NK-92 (cell line): Measurements from ENCODE around the gene PIK3R5.

Source experiments
- DNase-seq: peaks from one replicate; lab custom pipeline; 2025; ENCODE audit not compliant: unreplicated experiment; lab: John Stamatoyannopoulos, UW

Gene PIK3R5

DNA sequence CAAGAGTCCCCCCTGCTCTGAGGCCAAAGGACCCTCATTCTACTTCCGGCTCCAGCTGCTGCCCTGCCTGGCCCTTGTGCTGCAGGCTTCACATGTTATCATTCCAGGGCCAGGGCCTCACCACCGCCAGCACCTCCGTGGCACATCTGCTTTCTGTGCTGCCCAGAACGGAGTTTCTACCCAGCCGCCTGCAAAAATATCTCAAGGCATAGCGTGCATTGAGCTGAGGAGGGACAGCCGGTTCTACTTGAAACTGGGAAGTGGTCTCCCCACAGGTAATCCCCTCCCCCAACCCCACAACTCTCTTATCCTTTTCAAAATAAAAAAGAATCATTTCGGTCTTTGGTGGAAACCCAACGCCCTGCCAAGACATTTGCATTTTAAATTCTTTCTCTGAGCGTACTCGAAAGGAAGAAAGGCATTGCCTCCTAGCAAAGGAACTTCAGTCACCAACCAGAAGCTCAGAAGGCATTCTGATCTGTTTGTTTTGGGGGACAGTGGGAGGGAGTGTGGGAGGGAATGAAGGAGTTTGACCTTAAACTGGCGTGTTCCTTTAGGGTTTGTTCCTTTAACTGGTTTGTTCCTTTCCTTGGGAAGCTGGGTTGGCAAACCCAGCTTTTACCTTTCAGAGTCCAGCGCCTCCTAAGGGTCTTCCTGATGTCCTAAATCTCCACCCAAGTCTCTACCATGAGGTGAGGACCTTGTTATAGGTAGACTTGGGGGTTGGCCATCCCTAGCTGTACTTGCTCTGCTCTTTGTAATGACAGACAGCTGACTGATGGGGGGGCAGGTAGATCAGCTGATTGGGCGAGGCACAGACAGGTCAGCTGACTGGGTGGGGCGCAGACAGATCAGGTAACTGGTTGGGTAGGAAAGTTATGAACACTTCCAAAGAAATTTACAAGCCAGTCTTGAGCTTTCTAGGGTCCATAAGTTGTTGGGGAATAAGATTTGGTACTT is 64.6 kb downstream of the PIK3R5 start:
- no peak for DNase-seq

GRCh38 chr17:8900207-8900606 is 65.3 kb downstream of the PIK3R5 start:
- DNase-seq: no peak

- no peak for DNase-seq
Observed at GRCh38 chr17:8898636-8899035, 66.9 kb downstream of the PIK3R5 start.

- no peak for DNase-seq
Observed at GRCh38 chr17:8898126-8898525, 67.4 kb downstream of the PIK3R5 start.

DNA sequence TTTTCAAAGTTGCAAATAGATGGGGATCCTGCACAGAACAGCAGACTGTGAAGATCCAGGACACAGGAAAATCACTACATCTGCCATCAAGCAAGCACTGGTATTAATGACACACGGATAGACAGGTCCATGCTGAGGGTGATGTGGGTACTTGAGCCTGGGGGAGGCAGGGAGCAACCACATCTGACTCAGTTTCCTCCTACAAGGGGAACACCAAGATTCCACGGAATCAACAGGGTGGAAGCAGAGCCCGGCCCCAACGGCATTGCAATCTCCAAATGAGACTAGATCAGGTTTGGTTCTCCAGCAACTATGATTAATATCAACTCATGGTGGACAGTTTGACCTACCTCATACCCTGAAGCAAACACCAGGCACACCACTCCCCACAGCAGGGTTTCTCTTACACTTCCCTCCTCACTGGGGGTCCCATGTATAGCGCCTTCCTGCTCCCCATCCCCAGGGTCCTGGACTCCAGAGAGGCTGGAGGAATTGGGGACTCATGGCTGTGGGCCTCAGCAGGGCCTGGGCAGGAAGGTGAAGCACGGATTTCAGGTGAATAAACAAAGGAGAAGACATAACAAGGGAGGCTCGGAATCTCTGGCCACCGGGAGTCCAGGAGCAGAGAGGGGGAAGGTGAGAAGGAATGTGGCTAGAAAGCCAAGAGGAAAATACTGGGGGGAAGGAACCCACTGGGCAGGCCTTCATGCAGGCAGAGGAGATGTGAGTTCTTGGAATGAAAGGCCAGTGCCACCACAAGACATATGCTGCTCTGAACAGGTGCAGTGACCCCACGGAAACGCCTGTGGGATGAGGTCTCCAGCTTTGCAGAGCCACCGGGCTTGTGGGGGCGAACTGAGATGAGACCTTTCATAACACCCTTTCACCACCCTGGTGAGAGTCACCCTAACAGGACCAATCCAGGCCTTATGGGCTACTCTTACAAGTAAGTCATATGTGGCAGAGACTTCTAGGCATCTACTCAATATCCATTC is 68.6 kb downstream of the PIK3R5 start:
- DNase-seq: no peak

GRCh38 chr17:8896087-8896486 is 69.4 kb downstream of the PIK3R5 start:
- DNase-seq: no peak

DNA sequence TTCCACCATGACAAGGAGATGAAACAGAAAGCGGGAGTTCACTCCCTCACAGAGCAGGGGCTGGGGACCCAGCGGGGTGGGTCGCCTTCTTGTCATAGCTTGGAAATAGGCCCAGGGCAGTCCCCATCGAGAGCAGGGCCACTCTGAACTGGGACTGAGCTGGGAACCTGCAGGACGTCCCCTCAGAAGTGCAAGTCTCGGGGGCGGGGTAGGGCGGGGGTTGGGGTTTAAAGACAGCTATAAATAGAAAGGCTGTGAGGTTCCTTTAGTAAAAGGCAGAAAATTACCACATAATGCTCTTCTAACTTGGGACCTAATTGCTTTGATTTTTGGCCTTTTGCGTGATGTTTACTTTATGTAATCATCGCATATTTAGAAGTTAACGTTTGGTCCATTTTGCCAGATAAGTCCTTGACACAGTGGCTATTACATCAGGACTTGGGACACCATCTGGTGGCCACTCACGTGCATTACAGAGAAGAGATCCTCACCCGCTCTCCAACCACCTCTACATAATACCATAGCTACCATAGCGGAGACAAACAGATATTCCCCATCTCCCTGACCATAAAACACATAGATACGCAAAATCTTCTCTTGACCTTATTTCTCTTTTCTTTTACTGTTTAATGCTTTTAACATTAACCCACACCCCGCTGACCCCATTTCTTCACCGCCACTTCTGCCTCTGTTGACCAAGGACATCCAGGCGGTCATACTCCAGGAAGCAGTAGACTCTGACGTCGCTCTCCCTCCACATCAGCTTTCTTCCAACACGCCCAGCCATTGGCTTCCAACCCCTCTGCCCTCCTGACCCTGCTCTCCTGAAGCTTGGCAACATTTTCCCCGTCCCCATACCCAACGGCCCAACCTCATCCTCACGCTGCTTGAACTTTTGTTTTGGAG is 70.6 kb downstream of the PIK3R5 start:
- DNase-seq: no peak

- DNase-seq: no peak
Observed at GRCh38 chr17:8894202-8894671, 71.3 kb downstream of the PIK3R5 start.

DNA sequence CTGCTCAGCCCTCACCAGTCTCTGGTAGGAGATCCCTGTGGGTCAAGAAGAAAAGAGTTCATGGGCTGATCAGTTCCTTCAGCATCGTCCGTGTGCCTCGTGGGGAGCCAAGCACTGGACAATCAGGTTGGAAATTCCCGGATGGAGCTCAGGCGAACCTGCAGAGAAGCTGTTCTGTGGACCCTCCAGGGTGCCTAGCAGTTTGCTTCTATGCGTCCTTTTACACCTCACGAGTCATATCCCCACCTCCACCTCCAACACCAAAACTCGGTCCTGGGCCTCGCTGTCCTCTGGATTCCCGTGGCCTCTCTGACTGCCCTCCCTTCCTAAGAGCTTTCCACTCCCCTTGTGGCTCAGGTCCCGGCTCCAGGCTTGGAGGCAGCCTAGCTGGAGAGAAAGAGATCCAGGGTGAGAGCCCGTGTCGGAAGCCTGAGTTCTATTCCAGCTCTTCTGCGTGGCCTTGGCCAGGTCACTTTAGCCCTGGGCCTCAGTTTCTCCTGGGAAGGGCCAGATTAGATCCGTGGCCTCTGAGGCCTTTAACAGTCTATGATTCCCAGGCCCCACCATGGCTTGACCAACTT is 71.8 kb downstream of the PIK3R5 start:
- no peak for DNase-seq

DNA sequence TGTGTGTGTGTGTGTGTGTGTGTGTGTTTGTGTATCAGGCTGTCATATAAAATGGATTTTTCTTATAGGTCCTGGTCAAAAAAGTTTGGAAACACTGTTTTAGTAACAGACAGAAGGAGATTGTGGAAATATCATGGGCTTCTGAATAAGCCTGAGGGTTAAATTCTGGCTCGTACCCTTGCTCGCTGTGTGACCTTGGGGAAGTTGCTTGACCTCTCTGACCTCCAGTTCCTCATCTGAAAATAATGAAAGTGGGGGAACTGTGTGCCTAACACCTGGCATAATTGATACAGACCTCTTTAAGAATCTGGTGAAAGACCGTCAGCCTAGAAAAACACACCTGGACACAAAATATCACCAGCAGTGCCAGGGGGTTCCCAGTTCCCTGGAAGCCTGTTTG is 72.4 kb downstream of the PIK3R5 start:
- no peak for DNase-seq

GRCh38 chr17:8892338-8892690 is 73.2 kb downstream of the PIK3R5 start:
- no peak for DNase-seq

DNA sequence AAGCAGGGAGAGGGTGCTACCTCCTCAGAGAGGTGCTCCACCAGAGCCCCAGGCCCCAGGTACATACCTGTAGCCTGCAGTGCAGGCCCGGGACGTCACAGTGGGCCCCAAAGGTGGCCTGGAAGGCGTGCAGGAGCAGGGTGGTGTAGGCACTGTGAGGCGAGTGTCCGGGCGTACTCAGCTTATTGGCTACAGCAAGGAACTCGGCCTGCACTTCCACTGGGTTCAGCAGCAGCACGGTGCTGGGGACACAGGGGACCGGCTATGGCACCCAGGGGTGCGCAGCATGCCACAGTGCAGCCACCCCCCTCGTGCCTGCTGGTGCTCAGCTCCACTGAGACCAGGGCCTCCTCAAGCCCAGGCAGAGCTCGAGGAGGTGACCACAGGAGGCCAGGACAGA is 74.8 kb downstream of the PIK3R5 start:
- no peak for DNase-seq

DNA sequence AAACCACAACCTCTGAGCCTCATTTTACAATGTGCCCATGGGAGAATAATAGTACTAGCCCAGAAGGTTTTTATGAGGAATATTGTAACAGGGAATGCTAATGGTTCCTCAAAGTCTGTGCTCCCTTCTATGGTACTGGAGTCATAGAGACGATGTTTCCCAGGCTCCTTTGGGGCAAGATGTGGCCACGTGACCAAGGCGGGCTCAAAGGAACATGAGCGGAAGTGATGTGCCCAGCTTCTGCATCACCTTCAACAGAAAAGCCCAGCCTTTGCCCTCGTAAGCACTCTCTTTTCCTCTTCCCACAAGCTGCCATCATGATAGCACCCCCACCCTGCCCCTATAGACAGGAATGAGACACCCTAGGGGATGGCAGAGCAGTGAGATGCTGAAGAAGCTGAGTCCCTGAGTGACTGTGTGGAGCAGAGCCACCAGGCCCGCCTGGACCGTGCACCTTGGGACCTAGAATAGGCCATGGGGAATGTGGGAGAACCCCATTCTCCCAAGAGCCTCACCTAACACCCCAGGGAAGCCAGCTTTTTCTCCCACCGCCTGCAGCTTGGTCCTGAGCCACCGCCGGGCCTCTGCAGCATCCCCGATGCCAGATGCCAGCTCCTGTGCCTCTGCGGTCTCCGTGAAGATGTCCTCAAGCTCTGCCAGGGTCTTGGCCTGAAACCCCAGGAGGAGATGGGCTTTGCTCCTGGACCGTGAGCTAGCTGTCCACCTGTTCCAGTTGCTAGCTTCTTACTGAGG is 75.9 kb downstream of the PIK3R5 start:
- no peak for DNase-seq

GRCh38 chr17:8888704-8889302 is 76.7 kb downstream of the PIK3R5 start:
- no peak for DNase-seq

- DNase-seq: no peak
Observed at GRCh38 chr17:8887834-8888703, 77.4 kb downstream of the PIK3R5 start.

GRCh38 chr17:8887301-8887700 is 78.2 kb downstream of the PIK3R5 start:
- no peak for DNase-seq

DNA sequence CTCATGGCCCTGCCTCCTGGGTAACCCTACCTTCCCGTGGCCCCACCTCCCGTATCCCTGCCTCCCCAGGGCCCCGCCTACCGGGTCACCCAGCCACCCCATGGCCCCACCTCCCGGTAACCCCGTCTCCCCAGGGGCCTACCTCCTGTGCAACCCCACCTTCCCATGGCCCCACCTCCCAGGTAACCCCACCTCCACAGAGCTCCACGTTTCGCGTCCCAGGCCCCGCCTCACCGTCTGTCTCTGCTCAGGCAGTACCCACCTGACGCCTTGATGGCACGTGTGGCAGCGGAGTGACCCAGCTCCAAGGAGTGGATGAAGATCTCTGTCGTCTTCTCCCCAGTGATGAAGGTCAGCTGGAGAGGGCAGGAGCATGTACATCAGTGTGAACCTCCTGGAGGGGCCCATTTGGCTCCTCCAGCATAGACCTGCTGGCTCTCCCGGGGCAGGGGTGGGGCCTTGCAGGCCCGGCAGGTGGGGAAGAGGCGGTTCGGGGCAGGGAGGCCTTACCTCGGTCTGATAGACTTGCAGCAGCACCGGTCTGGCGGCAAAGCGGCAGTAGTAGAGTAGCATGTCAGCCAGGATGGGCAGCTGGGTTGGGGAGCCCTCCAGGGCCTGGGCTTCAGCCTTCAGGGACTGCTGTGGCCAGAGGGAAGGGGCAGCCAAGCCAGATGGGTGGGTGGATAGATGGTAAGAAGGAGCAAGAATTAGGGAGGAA is 79.4 kb downstream of the PIK3R5 start:
- DNase-seq: no peak
